D721Med (cell line): ENCODE results near the gene PCAT6.
"Not testable (repeated sequence)": the region's sequence is repeated elsewhere in the genome, so short reads cannot be mapped to it uniquely, and the experiment has no call there.

Experiments used
- DNase-seq: peaks from one replicate; pipeline ENCODE4 v3.0.0; 2011; ENCODE audit warnings: low spot score; ENCODE audit not compliant: insufficient read length
- FAIRE-seq: peaks from 2 replicates; lab custom pipeline; 2011; peaks lifted over from hg19 to GRCh38; lab: Jason Lieb, UNC
- CTCF ChIP-seq: IDR thresholded peaks from 2 replicates; pipeline ENCODE4 v1.5.1; 2012; ENCODE audit warnings: mild to moderate bottlenecking, control low read depth; ENCODE audit not compliant: insufficient read depth; ENCODE audit errors: missing control alignments

Gene PCAT6

GRCh38 chr1:202791077-202791747, 19.5 kb upstream of the PCAT6 start:
- no peak for DNase-seq
- TF ChIP-seq CTCF = no peak
- FAIRE-seq = no peak

GRCh38 chr1:202794051-202794740, 16.6 kb upstream of the PCAT6 start:
- no peak for DNase-seq
- peak; percentile 16 for FAIRE-seq

GRCh38 chr1:202794931-202795330, 15.8 kb upstream of the PCAT6 start:
- DNase-seq, FAIRE-seq: not testable (repeated sequence)

More at GRCh38 chr1:202794051-202794740, 16.6 kb upstream of the PCAT6 start:
- TF ChIP-seq CTCF = no peak

GRCh38 chr1:202796670-202797069, 14.1 kb upstream of the PCAT6 start:
- no peak for DNase-seq
- FAIRE-seq = no peak

GRCh38 chr1:202798260-202798659, 12.5 kb upstream of the PCAT6 start:
- no peak for TF ChIP-seq CTCF
- FAIRE-seq (no peak), DNase-seq (no peak)

More at GRCh38 chr1:202796670-202797069, 14.1 kb upstream of the PCAT6 start:
- no peak for TF ChIP-seq CTCF

GRCh38 chr1:202798792-202799331, 11.9 kb upstream of the PCAT6 start:
- DNase-seq = peak; percentile 72
- peak; percentile 56 for FAIRE-seq
- no peak for TF ChIP-seq CTCF

- FAIRE-seq (no peak), DNase-seq (no peak)
- no peak for TF ChIP-seq CTCF
Observed at GRCh38 chr1:202800742-202801141, 10.0 kb upstream of the PCAT6 start.
